Central memory CD4-positive, alpha-beta T cell (primary cell): Measurements from ENCODE around the gene LRP1.

Source experiments
- DNase-seq: peaks from one replicate; pipeline ENCODE4 v3.0.0; 2022
- total RNA-seq, 3 experiments: gene quantifications; one replicate each; lab custom pipeline; 2026; lab: John Stamatoyannopoulos, UW

LRP1 gene
- 1.6 to 17.0 (median 15.4) reads per million in 3 experiments for total RNA-seq

- DNase-seq = peak; percentile 69
Measured at GRCh38 chr12:57127726-57128518, at the start of gene LRP1. Gene LRP1 (plus strand): TSS chr12:57128483. CDS start chr12:57128965, 482 bp downstream.

- DNase-seq = peak; percentile 99
Measured at GRCh38 chr12:57078519-57079404, 49.5 kb upstream of the LRP1 start, which contains the start of gene NEMP1. Gene NEMP1 (minus strand): TSS chr12:57078791. CDS start chr12:57078745, 46 bp downstream.

- no peak for DNase-seq
Measured at GRCh38 chr12:57079821-57080220, 48.5 kb upstream of the LRP1 start.

- DNase-seq = no peak
Measured at GRCh38 chr12:57080855-57081254, 47.4 kb upstream of the LRP1 start.

- DNase-seq = no peak
Measured at GRCh38 chr12:57085999-57086492, 42.2 kb upstream of the LRP1 start.

GRCh38 chr12:57086493-57087009 lies 41.7 kb upstream of the LRP1 start:
- DNase-seq = peak; percentile 29

- peak; percentile 83 for DNase-seq
Measured at GRCh38 chr12:57087010-57087690, 41.1 kb upstream of the LRP1 start.

GRCh38 chr12:57087691-57088353 lies 40.5 kb upstream of the LRP1 start:
- DNase-seq = peak; percentile 71

- peak; percentile 90 for DNase-seq
Measured at GRCh38 chr12:57088354-57089270, 39.7 kb upstream of the LRP1 start, which contains the start of gene NAB2. Gene NAB2 (plus strand): TSS chr12:57089114. CDS start chr12:57089272, 158 bp downstream.

GRCh38 chr12:57089271-57090245 lies 38.7 kb upstream of the LRP1 start:
- DNase-seq = peak; percentile 27

- DNase-seq = no peak
Measured at GRCh38 chr12:57090490-57090889, 37.8 kb upstream of the LRP1 start.

- no peak for DNase-seq
Measured at GRCh38 chr12:57090924-57091637, 37.2 kb upstream of the LRP1 start.

- DNase-seq = no peak
Measured at GRCh38 chr12:57091638-57092528, 36.4 kb upstream of the LRP1 start.

GRCh38 chr12:57092529-57092862 lies 35.8 kb upstream of the LRP1 start:
- no peak for DNase-seq

GRCh38 chr12:57092876-57093414 lies 35.3 kb upstream of the LRP1 start:
- DNase-seq = no peak

- DNase-seq = peak; percentile 29
Measured at GRCh38 chr12:57093415-57094207, 34.7 kb upstream of the LRP1 start.
